AG09319 (cell line): ENCODE measurements around the gene PLEKHB2.
"Not testable (repeated sequence)": the region's sequence is repeated elsewhere in the genome, so short reads cannot be mapped to it uniquely, and the experiment has no call there.

Experiments
- DNase-seq: peaks from one replicate; pipeline ENCODE4 v3.0.0-alpha.2; 2010; ENCODE audit warnings: low read depth; ENCODE audit errors: extremely low read depth
- TF ChIP-seq, protein P1 (sequence below): IDR thresholded peaks from 2 replicates; pipeline ENCODE4 v1.5.1; 2011; ENCODE audit warnings: low read depth, mild to moderate bottlenecking, inconsistent platforms, low read length, moderate library complexity

The PLEKHB2 gene

DNA sequence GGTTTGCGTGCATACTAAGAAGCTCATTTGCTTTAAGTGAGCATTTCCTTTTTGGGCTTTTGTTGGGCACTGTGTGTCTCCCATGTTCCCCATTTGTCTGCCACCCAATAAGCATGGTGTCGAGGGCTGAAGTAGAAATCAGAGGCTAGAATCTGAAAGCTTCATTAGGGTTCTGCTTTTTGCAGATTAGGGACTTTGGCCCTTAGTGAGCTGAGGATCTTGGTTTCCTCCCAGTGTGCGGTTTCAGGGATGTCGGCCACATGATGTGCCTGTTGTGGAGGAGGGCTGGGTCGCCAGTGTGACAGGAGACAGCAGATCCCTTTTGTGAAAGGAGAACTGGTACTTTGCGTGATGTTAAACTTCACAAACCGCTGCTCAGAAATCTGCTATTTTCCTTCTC lies 41.1 kb downstream of the PLEKHB2 start:
- DNase-seq = no peak
- TF ChIP-seq, protein P1, sequence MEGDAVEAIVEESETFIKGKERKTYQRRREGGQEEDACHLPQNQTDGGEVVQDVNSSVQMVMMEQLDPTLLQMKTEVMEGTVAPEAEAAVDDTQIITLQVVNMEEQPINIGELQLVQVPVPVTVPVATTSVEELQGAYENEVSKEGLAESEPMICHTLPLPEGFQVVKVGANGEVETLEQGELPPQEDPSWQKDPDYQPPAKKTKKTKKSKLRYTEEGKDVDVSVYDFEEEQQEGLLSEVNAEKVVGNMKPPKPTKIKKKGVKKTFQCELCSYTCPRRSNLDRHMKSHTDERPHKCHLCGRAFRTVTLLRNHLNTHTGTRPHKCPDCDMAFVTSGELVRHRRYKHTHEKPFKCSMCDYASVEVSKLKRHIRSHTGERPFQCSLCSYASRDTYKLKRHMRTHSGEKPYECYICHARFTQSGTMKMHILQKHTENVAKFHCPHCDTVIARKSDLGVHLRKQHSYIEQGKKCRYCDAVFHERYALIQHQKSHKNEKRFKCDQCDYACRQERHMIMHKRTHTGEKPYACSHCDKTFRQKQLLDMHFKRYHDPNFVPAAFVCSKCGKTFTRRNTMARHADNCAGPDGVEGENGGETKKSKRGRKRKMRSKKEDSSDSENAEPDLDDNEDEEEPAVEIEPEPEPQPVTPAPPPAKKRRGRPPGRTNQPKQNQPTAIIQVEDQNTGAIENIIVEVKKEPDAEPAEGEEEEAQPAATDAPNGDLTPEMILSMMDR = no peak

DNA sequence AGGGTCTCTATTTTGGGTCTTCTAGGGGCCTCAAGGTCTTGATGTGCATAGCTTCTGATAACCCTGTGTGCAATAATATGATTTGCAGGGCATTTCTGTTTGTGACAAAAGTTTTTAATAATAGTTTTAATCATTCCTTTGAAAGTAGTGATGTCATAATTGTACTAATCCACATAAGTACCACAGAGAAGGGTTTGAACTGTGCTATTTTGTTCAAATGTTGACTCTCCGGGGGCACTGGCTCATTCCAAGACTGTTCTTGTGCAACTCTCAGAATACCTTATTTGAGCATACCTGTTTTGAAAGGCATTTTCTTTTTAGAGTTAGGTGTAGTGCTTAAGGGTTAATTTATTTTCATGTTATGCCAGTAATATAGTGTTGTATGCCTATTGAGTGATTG lies 41.6 kb downstream of the PLEKHB2 start:
- TF ChIP-seq, protein P1 = no peak
- no peak for DNase-seq

DNA sequence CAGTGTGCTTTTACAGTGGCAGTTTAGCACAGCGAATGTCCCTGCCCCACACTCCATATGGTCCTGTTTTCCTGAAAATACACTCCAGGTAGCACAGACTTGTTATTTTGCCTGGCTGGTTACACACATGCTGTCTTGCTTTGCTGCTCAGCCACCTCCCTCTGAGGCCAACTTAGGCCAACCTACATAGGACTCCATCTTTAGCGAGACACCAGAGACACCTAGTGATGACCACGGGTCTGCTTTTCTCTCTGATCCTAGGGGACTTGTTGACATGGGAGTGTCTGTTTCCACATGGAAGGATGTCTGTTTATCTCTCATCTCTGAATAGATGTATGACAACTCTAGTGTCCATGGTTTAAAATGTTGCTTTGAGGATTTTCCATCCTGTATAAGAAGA lies 43.3 kb downstream of the PLEKHB2 start:
- DNase-seq = no peak
- TF ChIP-seq, protein P1 = no peak

DNA sequence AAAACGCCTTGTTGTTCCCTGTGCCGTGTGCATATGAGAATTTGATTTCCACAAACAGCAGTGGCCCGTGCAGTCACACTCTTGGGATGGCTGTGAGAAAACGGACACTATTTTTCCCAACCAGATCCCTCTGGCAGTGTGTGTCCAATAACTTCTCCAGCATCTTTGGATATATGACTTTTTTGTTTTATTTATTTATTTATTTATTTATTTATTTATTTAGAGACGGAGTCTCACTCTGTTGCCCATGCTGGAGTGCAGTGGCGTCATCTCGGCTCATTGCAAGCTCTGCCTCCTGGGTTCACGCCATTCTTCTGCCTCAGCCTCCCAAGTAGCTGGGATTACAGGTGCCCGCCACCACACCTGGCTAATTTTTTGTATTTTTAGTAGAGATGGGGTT lies 45.0 kb downstream of the PLEKHB2 start:
- not testable (repeated sequence) for DNase-seq

DNA sequence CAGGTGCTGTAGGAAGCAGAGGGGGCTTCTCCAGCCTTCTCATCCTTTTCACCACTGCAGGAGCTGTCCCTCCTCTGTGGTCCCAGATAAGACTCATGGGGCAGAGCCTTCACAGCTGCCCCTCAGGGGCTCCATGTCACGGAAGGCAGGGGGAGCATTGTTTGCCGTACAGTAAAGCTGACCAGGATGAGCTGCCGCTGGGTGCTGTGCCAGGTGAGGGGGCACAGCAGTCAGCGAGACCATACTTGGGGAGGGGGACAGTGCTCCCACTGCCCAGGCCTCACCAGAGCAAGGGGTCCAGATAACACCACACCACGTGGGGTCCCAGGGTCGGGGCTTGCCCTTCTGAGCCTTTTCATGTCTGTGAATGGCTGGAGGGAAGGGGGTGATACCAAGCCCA lies 46.3 kb downstream of the PLEKHB2 start:
- TF ChIP-seq, protein P1 = no peak

DNA sequence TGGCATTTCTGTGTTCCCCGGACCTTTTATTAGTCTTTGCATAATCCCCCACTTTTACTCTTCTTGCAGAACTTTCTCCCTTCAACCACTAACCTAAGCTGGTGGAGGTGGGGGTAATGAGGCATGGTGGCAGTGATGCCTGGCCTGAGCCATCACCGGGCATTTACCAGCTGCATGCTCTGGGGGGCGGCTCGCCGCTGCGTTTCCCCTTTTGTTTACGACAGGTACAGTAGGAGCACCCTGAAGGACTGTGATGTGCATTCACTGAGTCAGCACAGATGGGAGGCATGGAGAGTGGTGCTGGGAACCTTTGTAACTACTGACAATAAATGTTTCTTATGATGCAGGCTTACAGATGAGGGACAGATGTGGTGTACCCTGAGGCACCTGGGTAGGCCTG lies 46.9 kb downstream of the PLEKHB2 start:
- no peak for DNase-seq
- TF ChIP-seq, protein P1 = no peak

More for the DNA sequence above, 46.3 kb downstream of the PLEKHB2 start:
- DNase-seq = no peak

DNA sequence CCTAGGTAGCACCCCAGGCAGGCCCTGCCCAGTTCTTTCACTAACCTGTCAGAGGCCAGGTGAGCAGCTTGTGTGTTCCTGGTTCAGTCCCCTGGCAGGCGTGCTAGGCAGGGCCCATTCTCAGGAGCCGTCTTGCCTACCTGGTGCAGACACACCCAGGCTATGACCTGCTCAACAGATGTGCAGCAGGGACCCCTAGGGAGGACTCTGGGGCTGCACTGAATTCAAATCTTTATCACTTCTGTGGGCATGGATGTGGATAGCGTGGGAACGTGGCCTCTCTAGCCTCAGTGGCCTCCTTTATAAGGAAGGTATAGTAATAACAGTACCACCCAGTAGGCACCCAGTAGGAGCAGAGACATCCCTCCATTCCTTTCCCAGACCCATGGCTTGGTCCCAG lies 48.4 kb downstream of the PLEKHB2 start:
- TF ChIP-seq, protein P1 = no peak

DNA sequence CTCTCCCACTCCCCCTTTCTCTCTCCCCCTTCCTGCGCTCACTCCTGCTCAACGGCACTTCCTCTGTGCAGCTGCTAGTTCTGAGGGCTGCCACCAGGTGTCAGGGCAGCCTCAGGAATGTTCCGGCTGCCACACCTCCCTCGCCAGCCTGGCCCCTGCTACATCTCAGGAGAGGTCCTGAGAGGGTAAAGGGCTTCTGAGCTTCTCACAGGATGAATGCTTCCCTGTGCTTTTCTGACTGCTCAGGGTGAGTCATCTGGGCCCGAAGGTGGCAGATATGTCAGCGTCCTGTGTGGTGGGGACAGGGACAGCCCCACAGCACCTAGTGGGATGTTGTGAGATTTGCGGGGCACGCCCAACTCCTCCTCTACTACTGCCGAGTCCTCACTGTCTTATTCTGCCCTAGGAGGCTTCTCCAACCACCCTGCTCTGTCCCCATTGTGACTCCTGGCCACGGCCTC lies 49.0 kb downstream of the PLEKHB2 start:
- peak; percentile 12 for DNase-seq
- TF ChIP-seq, protein P1 = peak; percentile 83

More for the DNA sequence above, 48.4 kb downstream of the PLEKHB2 start:
- DNase-seq = no peak
